B cell (primary cell): ENCODE results near the gene TBR1.

Experiments
- EZH2 ChIP-seq: IDR thresholded peaks from 2 replicates; pipeline ENCODE4 v1.6.1; 2012; ENCODE audit warnings: borderline replicate concordance, low read depth, mild to moderate bottlenecking, moderate library complexity, low read length; ENCODE audit not compliant: insufficient read depth, poor library complexity, severe bottlenecking
- TF ChIP-seq, protein P1 (sequence below): fragments of 200-600 bp; IDR thresholded peaks from one replicate; pipeline ENCODE4 v1.8.0; 2022; ENCODE audit warnings: antibody characterized with exemption, mild to moderate bottlenecking

- TF ChIP-seq, protein P1, sequence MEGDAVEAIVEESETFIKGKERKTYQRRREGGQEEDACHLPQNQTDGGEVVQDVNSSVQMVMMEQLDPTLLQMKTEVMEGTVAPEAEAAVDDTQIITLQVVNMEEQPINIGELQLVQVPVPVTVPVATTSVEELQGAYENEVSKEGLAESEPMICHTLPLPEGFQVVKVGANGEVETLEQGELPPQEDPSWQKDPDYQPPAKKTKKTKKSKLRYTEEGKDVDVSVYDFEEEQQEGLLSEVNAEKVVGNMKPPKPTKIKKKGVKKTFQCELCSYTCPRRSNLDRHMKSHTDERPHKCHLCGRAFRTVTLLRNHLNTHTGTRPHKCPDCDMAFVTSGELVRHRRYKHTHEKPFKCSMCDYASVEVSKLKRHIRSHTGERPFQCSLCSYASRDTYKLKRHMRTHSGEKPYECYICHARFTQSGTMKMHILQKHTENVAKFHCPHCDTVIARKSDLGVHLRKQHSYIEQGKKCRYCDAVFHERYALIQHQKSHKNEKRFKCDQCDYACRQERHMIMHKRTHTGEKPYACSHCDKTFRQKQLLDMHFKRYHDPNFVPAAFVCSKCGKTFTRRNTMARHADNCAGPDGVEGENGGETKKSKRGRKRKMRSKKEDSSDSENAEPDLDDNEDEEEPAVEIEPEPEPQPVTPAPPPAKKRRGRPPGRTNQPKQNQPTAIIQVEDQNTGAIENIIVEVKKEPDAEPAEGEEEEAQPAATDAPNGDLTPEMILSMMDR, result no peak
- no peak for TF ChIP-seq EZH2
These were observed 33.4 kb upstream of the TBR1 start for GRCh38 chr2:161382747-161383146.
